CD8-positive, alpha-beta memory T cell (primary cell): ENCODE results near the gene GNA12. TPM values are rescaled to one million over a fixed set of nuclear protein-coding genes. Genes with fewer than 3 reads are reported as not detected.

Experiments
- CTCF ChIA-PET: fragments of 350-600 bp; sonication (Branson Sonifier 250); formaldehyde crosslinking; loops from one replicate; lab custom pipeline; 2021; ENCODE audit warnings: antibody characterized with exemption; lab: Charles Lee
- POLR2A ChIA-PET: fragments of 350-600 bp; sonication (Branson Sonifier 250); formaldehyde crosslinking; loops from one replicate; lab custom pipeline; 2021; ENCODE audit warnings: antibody characterized with exemption; lab: Charles Lee
- DNase-seq, 5 donors: peaks; one replicate each; pipeline versions ENCODE4 v3.0.0 to v3.0.0-alpha.2; 2020 to 2022; ENCODE audit warnings: mixed read lengths in 1 of 5
- H3K27ac ChIP-seq: one replicate; pipeline ENCODE4 v1.7.0; 2013; ENCODE audit warnings: low read depth, mild to moderate bottlenecking, low read length, moderate library complexity
- H3K27me3 ChIP-seq: 2 replicates; pipeline ENCODE4 v1.7.0; 2013; ENCODE audit warnings: low read length, mild to moderate bottlenecking; ENCODE audit not compliant: insufficient read depth, poor library complexity, severe bottlenecking
- H3K36me3 ChIP-seq: 2 replicates; pipeline ENCODE4 v1.7.0; 2013; ENCODE audit warnings: mild to moderate bottlenecking, low read length, moderate library complexity; ENCODE audit not compliant: insufficient read depth
- H3K4me1 ChIP-seq: 2 replicates; pipeline ENCODE4 v1.7.0; 2013; ENCODE audit warnings: mild to moderate bottlenecking, low read length, moderate library complexity; ENCODE audit not compliant: insufficient read depth
- H3K4me3 ChIP-seq: 2 replicates; pipeline ENCODE4 v1.7.0; 2013; ENCODE audit warnings: mild to moderate bottlenecking, low read length
- H3K9me3 ChIP-seq: 2 replicates; pipeline ENCODE4 v1.7.0; 2013; ENCODE audit warnings: mild to moderate bottlenecking, low read length
- H3K27ac Mint-ChIP-seq, 8 donors: one replicate each; pipeline ENCODE4 v1.8.0; 2020 to 2021; ENCODE audit warnings: mixed read lengths in 8 of 8, mild to moderate bottlenecking in 6 of 8, inconsistent platforms in 3 of 8, moderate library complexity in 3 of 8
- H3K27me3 Mint-ChIP-seq, 2 donors: one replicate each; pipeline ENCODE4 v1.8.0; 2020 to 2021; ENCODE audit warnings: mixed read lengths in 2 of 2, mild to moderate bottlenecking in 1 of 2, moderate library complexity in 1 of 2
- H3K36me3 Mint-ChIP-seq, 3 donors: one replicate each; pipeline ENCODE4 v1.8.0; 2020 to 2021; ENCODE audit warnings: mixed read lengths in 3 of 3, inconsistent platforms in 1 of 3, mild to moderate bottlenecking in 1 of 3
- H3K4me1 Mint-ChIP-seq, 3 donors: one replicate each; pipeline ENCODE4 v1.8.0; 2020 to 2021; ENCODE audit warnings: mixed read lengths in 3 of 3, inconsistent platforms in 1 of 3, mild to moderate bottlenecking in 1 of 3
- H3K4me3 Mint-ChIP-seq, 7 donors: one replicate each; pipeline ENCODE4 v1.8.0; 2020 to 2021; ENCODE audit warnings: mixed read lengths in 7 of 7, mild to moderate bottlenecking in 6 of 7, moderate library complexity in 4 of 7, inconsistent platforms in 2 of 7
- H3K9me3 Mint-ChIP-seq, 5 donors: one replicate each; pipeline ENCODE4 v1.8.0; 2020 to 2022; ENCODE audit warnings: mixed read lengths in 5 of 5, mild to moderate bottlenecking in 3 of 5, moderate library complexity in 2 of 5, inconsistent platforms in 1 of 5
- polyA plus RNA-seq: library from polyadenylated mRNA; unstranded; fragments of 300-500 nt; fragmentation: Illumina TruSeq; gene quantifications from one replicate; pipeline ENCODE4 v1.2.3, GENCODE V29; 2021
- total RNA-seq, 2 experiments: library from RNA; stranded (reverse); gene quantifications; one replicate each; pipeline ENCODE4 v1.2.3, GENCODE V29; 2021

The GNA12 gene
- total and polyA plus RNA-seq, 3 experiments from 2014 or later, result 11.2 to 21.2 (median 20.6) TPM

DNA sequence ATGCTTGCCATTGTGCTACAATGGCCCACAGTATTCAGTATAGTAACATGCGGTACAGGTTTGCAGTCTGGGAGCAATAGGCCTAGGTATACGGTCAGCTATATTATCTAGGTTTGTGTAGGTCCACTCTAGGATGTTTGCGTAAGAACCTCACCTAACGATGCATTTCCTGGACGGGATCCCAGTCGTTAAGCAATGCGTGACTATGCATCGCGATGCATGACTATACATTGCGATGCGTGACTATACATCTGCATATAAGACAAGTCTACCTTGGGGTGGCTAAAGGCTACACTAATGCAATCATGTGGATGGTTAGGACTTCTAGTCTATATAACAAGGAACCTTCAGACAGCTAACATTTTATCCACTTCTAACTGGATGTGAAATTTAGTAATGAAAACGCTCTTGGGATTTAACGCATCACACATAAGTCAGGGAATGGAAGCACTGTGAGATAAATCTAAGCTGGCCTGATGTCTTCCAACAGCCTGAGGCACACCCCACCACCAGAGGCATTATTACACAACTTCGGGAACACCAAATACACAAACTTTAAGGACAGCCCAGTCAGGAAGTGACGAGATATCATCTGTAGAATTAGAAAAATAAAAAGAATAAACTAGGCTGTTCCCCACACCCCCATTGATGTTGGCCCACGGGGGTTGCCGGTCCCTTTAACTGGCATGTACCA is 9.2 kb downstream of the GNA12 start:
- H3K36me3 Mint-ChIP-seq, result peaks cover 4 to 33% (median 14%) of the 10 kb centered on the region in 3 donors
- no peaks in the 10 kb centered on the region for H3K4me1 ChIP-seq
- H3K4me1 Mint-ChIP-seq, result peaks cover 19 to 34% (median 33%) of the 10 kb centered on the region in 3 donors
- ChIA-PET CTCF (interaction anchor here (0.8 kb wide), 1 partner anchor 125 kb away, joined by 3 read pairs; no protein-coding TSS in a partner anchor), POLR2A (no interaction called here)
- no peaks in the 10 kb centered on the region for H3K27me3 ChIP-seq
- H3K27me3 Mint-ChIP-seq, result no peaks in the 10 kb centered on the region
- no peak overlapping the region for H3K4me3 Mint-ChIP-seq
- no peaks in the 10 kb centered on the region for H3K9me3 ChIP-seq
- no peak overlapping the region for H3K27ac ChIP-seq
- no peak overlapping the region for H3K4me3 ChIP-seq
- no peak for DNase-seq
- H3K27ac Mint-ChIP-seq, result no peak overlapping the region
- H3K36me3 ChIP-seq, result no peaks in the 10 kb centered on the region
- no peaks in the 10 kb centered on the region for H3K9me3 Mint-ChIP-seq

DNA sequence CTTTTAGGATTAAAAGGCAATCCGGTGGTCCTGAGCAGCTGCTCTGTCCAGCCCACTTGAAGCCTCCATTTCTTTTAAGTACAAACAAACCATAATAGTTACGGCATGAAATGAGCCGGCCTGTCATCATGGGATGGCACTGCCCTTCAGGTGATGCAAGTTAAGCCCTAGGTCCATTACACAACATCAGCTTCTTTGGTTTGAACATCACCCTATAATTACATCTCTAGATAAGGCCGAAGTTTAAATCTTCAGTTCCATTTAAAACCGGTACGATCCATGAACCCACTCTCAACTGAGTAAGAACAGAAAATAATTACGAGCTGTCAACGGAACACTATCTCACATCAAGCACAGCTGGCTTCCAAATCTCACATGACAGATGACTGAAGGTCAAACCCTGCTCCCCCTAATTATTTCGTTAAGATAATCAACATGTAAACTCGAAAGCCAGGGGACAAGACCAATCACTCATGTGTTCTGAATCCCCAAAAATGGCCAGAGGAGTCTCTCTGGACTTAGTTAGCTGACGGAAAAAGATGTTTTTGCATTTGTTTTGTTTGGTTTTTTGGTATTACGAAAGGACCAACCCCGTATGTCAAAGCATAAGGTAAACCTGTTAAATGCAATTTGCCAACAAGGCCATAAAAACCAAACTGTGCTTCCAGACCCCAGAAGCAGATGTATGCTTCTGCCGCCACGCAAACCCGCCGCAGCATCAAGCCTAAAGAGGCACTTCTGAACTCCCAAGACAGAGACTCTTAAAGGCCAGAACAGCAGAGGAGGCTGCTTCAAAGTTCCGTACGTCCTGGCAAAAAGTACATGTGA is 10.8 kb downstream of the GNA12 start:
- no peak overlapping the region for H3K27ac ChIP-seq
- Mint-ChIP-seq H3K9me3 (no peaks in the 10 kb centered on the region), H3K4me1 (peaks cover 12 to 23% (median 21%) of the 10 kb centered on the region in 3 donors), H3K4me3 (peak overlapping the region in 1 of 7 donors; percentile 6), H3K27ac (no peak overlapping the region), H3K36me3 (peaks cover 4 to 27% (median 9%) of the 10 kb centered on the region in 3 donors), H3K27me3 (no peaks in the 10 kb centered on the region)
- no peak overlapping the region for H3K4me3 ChIP-seq
- H3K27me3 ChIP-seq, result no peaks in the 10 kb centered on the region
- no peaks in the 10 kb centered on the region for H3K9me3 ChIP-seq
- no peaks in the 10 kb centered on the region for H3K4me1 ChIP-seq
- ChIA-PET POLR2A (no interaction called here), CTCF (interaction anchor here (1.3 kb wide), 1 partner anchor 32 kb away, joined by 3 read pairs; no protein-coding TSS in a partner anchor)
- no peaks in the 10 kb centered on the region for H3K36me3 ChIP-seq
- no peak for DNase-seq

DNA sequence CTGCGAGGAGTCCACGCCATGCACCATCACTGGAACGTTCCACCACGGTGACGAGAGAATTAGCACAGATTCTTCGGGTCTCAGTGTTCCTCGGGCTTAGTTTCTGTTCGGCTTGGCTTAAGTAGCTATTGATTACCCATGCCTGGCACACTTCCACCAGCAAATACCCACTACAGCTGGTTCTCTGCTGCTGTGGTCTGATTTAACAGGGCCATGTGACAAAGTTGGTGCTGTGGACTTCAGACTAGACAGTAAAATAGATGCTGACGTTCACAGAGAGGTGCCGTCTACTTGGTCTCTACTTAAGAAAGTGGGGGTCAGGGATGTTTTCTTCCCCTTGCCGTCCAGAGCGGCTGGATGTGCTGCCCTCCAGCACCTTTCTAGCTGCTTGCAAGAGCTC is 11.6 kb downstream of the GNA12 start:
- no peak overlapping the region for H3K4me3 Mint-ChIP-seq
- no peaks in the 10 kb centered on the region for H3K27me3 ChIP-seq
- POLR2A ChIA-PET, result no interaction called here
- H3K9me3 ChIP-seq, result no peaks in the 10 kb centered on the region
- H3K27me3 Mint-ChIP-seq, result no peaks in the 10 kb centered on the region
- no peaks in the 10 kb centered on the region for H3K4me1 ChIP-seq
- no peak overlapping the region for H3K4me3 ChIP-seq
- H3K27ac Mint-ChIP-seq, result no peak overlapping the region
- no peak overlapping the region for H3K27ac ChIP-seq
- H3K36me3 Mint-ChIP-seq, result peaks cover 4 to 27% (median 9%) of the 10 kb centered on the region in 3 donors
- no peak for DNase-seq
- H3K36me3 ChIP-seq, result no peaks in the 10 kb centered on the region
- H3K9me3 Mint-ChIP-seq, result no peaks in the 10 kb centered on the region
- CTCF ChIA-PET, result interaction anchor here (1.3 kb wide), 1 partner anchor 33 kb away, joined by 3 read pairs; no protein-coding TSS in a partner anchor
- peaks cover 7 to 15% (median 13%) of the 10 kb centered on the region in 3 donors for H3K4me1 Mint-ChIP-seq

DNA sequence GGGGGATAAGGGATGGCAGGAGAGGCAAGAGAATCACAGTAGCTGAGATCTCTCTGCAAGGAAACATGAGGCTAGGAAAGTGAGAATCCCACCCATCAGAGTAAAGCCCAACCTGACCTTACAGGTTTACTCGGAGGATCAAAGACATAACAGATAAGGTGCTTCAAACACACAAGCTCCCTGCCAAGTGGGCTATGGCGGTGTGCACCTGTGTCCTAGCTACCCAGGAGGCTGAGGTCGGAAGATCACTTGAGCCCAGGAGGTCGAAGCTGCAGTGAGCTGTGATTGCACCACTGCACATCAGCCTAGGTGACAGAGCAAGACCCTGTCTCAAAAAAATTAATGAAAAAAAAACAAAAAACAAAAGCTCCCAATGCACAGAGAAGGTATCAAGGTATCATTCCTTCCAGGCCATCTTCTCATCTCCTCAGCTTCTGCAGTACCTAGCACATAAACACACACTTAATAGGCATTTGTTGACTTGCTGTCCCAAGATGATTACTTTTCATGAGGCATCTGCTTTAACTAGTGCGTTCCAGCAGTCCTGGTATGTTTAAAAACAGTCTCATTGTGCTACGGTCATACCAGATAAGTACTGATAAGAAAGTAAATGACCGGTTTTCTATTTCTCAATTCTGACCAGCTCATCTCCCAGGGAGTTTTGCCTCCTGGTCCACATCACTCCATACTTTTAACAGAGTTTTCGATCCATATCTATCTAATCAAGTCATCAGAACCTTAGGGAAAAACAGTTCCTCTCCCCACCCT is 13.3 kb downstream of the GNA12 start:
- Mint-ChIP-seq H3K4me3 (no peak overlapping the region), H3K36me3 (peaks cover 4 to 24% (median 6%) of the 10 kb centered on the region in 3 donors), H3K4me1 (peaks cover 4 to 13% (median 9%) of the 10 kb centered on the region in 3 donors), H3K9me3 (no peaks in the 10 kb centered on the region), H3K27ac (peak overlapping the region in 1 of 8 donors; percentile 42), H3K27me3 (no peaks in the 10 kb centered on the region)
- H3K4me1 ChIP-seq, result no peaks in the 10 kb centered on the region
- H3K9me3 ChIP-seq, result no peaks in the 10 kb centered on the region
- ChIA-PET POLR2A (interaction anchor here (0.7 kb wide), 1 partner anchor 339 kb away, joined by 5 read pairs; no protein-coding TSS in a partner anchor), CTCF (no interaction called here)
- no peak overlapping the region for H3K27ac ChIP-seq
- no peak for DNase-seq
- no peaks in the 10 kb centered on the region for H3K36me3 ChIP-seq
- no peaks in the 10 kb centered on the region for H3K27me3 ChIP-seq
- H3K4me3 ChIP-seq, result no peak overlapping the region

DNA sequence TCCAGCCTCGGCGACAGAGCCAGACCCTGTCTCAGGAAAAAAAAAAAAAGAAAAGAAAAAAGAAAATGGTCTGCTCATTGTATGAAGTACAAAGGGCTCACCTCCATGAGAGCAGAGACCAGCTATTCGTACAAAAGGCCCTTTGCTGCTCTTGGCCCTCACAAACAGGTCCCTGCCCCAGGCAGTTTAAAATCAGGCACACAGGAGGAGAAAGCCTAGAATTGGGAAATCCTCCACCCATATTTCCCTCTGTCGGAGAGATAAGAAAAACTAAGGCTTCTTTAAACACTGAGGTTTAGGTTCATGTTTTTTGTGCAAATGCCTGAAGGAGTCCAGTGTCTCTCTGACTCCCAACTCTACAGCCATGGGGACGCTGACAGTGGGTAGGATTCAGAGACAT is 15.1 kb downstream of the GNA12 start:
- no peak for DNase-seq
- Mint-ChIP-seq H3K9me3 (no peaks in the 10 kb centered on the region), H3K4me3 (no peak overlapping the region), H3K27ac (no peak overlapping the region), H3K36me3 (peaks cover 0 to 14% (median 7%) of the 10 kb centered on the region in 3 donors), H3K4me1 (peaks cover 14 to 30% (median 20%) of the 10 kb centered on the region in 3 donors), H3K27me3 (no peaks in the 10 kb centered on the region)
- no peaks in the 10 kb centered on the region for H3K36me3 ChIP-seq
- ChIA-PET CTCF (no interaction called here), POLR2A (no interaction called here)
- no peak overlapping the region for H3K4me3 ChIP-seq
- H3K9me3 ChIP-seq, result no peaks in the 10 kb centered on the region
- no peaks in the 10 kb centered on the region for H3K4me1 ChIP-seq
- H3K27me3 ChIP-seq, result no peaks in the 10 kb centered on the region
- H3K27ac ChIP-seq, result no peak overlapping the region

DNA sequence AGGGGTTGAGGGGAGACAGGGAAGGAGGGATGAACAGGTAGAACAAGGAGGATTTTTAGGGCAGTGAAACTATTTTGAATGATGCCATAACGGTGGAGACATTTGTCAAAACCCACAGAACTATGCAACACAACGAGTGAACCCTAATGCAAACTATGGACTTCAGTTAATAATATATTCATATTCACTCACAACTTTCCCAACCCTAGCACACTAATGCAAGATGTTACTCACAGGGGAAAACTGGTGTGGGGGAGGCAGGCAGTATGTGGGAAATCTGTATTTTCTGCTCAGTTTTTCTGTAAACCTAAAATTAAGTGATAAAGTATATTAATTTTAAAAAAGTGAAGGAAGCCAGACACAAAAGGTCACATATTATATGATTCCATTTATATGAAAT is 17.3 kb downstream of the GNA12 start:
- POLR2A ChIA-PET, result no interaction called here
- H3K36me3 Mint-ChIP-seq, result peaks cover 0 to 9% (median 7%) of the 10 kb centered on the region in 3 donors
- no peak overlapping the region for H3K27ac Mint-ChIP-seq
- no peak overlapping the region for H3K4me3 ChIP-seq
- no peaks in the 10 kb centered on the region for H3K36me3 ChIP-seq
- H3K4me3 Mint-ChIP-seq, result no peak overlapping the region
- no peak overlapping the region for H3K27ac ChIP-seq
- H3K4me1 Mint-ChIP-seq, result peaks cover 22 to 38% (median 28%) of the 10 kb centered on the region in 3 donors
- H3K4me1 ChIP-seq, result no peaks in the 10 kb centered on the region
- CTCF ChIA-PET, result no interaction called here
- no peaks in the 10 kb centered on the region for H3K27me3 ChIP-seq
- no peaks in the 10 kb centered on the region for H3K9me3 Mint-ChIP-seq
- no peaks in the 10 kb centered on the region for H3K9me3 ChIP-seq
- no peak for DNase-seq
- no peaks in the 10 kb centered on the region for H3K27me3 Mint-ChIP-seq

DNA sequence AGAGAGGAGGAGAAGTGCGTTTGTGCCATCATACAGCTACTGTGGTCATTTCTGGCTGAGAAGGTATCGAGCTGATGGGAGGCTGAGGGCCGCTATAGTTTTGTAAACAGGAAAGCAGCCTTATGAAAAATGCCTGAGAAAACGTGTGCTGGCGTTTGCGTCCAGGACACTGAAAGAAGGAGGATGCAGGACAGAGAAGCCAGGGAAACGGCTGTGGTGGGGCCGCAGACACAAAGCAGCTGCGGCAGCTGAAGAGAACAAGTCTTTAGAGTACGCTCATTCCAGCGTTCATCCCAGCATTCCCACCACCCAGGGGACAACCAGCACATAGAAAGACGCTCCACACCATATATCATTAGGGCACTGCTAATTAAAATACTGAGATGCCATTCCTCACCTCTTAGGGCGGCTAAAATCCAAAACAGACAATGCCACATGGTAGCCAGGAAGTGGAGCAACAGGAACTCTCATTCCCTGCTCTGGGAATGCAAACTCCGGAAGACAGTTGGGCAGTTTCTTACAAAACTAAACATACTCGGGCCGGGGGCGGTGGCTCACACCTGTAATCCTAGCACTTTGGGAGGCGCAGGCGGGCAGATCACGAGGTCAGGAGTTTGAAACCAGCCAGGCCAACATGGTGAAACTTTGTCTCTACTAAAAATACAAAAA is 18.4 kb downstream of the GNA12 start:
- POLR2A ChIA-PET, result no interaction called here

More for the DNA sequence above, 18.4 kb downstream of the GNA12 start:
- Mint-ChIP-seq H3K36me3 (peaks cover 0 to 7% (median 5%) of the 10 kb centered on the region in 3 donors), H3K27ac (peak overlapping the region in 1 of 8 donors; percentile 32), H3K4me1 (peaks cover 29 to 47% (median 33%) of the 10 kb centered on the region in 3 donors), H3K9me3 (no peaks in the 10 kb centered on the region), H3K27me3 (no peaks in the 10 kb centered on the region), H3K4me3 (no peak overlapping the region)
- Histone ChIP-seq H3K27ac (no peak overlapping the region), H3K4me1 (no peaks in the 10 kb centered on the region), H3K27me3 (no peaks in the 10 kb centered on the region), H3K36me3 (no peaks in the 10 kb centered on the region), H3K9me3 (no peaks in the 10 kb centered on the region), H3K4me3 (no peak overlapping the region)
- DNase-seq, result no peak
- CTCF ChIA-PET, result no interaction called here
